GM13976 (cell line): Measurements from ENCODE around the gene DMC1.

Experiments used
- DNase-seq: peaks from one replicate; pipeline ENCODE4 v3.0.0; 2012; ENCODE audit warnings: low spot score
- in situ Hi-C: fragments of 300-500 bp; cut with MboI; formaldehyde crosslinking; loops from one replicate; pipeline ENCODE4 v1.12.0; 2022; ENCODE audit warnings: low sequenced_read_pairs, mixed read lengths, inconsistent platforms; ENCODE audit not compliant: unreplicated experiment
- TF ChIP-seq, protein P1 (sequence below): IDR thresholded peaks from 2 replicates; pipeline ENCODE4 v1.5.1; 2012; ENCODE audit warnings: borderline replicate concordance, mild to moderate bottlenecking; ENCODE audit not compliant: insufficient read depth; ENCODE audit errors: extremely low read depth, missing control alignments, control extremely low read depth

Gene DMC1

GRCh38 chr22:38490915-38491314, 79.1 kb downstream of the DMC1 start:
- in situ Hi-C loops: no loop called here
- DNase-seq: no peak
- TF ChIP-seq, protein P1, sequence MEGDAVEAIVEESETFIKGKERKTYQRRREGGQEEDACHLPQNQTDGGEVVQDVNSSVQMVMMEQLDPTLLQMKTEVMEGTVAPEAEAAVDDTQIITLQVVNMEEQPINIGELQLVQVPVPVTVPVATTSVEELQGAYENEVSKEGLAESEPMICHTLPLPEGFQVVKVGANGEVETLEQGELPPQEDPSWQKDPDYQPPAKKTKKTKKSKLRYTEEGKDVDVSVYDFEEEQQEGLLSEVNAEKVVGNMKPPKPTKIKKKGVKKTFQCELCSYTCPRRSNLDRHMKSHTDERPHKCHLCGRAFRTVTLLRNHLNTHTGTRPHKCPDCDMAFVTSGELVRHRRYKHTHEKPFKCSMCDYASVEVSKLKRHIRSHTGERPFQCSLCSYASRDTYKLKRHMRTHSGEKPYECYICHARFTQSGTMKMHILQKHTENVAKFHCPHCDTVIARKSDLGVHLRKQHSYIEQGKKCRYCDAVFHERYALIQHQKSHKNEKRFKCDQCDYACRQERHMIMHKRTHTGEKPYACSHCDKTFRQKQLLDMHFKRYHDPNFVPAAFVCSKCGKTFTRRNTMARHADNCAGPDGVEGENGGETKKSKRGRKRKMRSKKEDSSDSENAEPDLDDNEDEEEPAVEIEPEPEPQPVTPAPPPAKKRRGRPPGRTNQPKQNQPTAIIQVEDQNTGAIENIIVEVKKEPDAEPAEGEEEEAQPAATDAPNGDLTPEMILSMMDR: no peak

- in situ Hi-C loops: no loop called here
- TF ChIP-seq, protein P1: no peak
- no peak for DNase-seq
Measured at GRCh38 chr22:38490475-38490874, 79.5 kb downstream of the DMC1 start.

DNA sequence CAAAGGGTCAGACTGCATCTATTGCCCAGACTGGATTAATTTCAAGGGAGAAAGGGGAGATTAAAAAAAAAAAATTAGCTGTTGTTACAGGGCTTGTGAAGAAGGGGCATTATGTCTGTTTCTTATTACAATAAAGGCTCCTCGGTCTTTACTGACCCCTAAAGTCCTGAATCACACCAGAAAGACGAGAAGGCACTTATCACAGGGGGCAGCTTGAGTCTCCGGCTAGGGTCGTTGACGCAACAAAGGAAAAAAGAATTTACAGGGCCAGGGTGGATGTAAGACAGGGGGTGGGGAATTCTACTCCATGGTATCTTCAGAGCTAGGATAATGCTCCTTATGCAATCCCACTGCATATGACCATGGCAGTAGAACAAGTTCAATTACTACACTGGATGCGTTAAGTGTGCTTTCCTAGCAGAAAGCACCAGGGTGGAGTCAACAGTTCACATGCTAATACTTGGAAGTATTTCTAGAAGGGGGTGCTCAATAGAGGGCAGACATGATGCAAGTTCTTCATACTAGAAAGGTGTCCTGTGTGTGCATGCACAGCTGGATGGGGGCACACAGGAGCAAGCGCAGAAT, 80.3 kb downstream of the DMC1 start:
- TF ChIP-seq, protein P1: no peak
- in situ Hi-C loops: no loop called here
- no peak for DNase-seq

DNA sequence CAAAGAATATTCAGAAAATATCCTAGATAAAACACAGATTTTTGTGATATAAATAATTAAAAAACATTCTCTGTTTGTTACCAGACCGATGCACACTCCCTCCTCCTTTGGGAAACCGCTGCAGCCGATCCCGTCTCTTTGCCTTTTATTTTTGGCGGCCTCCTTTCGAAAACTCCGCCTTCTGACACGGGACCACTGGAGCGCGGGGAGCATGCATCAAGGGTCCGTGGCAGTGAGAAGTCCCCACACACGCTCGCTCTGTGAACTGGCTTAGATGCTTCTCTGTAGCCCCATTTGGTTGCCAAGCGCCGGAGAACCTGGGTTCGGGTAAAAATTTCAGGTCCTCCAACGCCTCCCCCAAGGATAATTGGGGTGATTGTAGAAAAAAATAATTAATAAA, 80.8 kb downstream of the DMC1 start:
- TF ChIP-seq, protein P1: no peak
- in situ Hi-C loops: no loop called here
- no peak for DNase-seq

- in situ Hi-C loops: no loop called here
- TF ChIP-seq, protein P1: no peak
- DNase-seq: no peak
Measured at GRCh38 chr22:38487946-38488345, 82.0 kb downstream of the DMC1 start.

GRCh38 chr22:38485783-38486182, 84.2 kb downstream of the DMC1 start:
- DNase-seq: no peak
- TF ChIP-seq, protein P1: no peak

More at GRCh38 chr22:38485783-38486182, 84.2 kb downstream of the DMC1 start:
- in situ Hi-C loops: no loop called here
